Ammon's horn (tissue), 1 donor: ENCODE data around the gene HDAC8.
"Not testable (repeated sequence)": the region's sequence is repeated elsewhere in the genome, so short reads cannot be mapped to it uniquely, and the experiment has no call there.

Experiments used
- DNase-seq: peaks from one replicate; pipeline ENCODE4 v3.0.0-alpha.2; 2016; ENCODE audit warnings: low spot score

HDAC8 gene

DNA sequence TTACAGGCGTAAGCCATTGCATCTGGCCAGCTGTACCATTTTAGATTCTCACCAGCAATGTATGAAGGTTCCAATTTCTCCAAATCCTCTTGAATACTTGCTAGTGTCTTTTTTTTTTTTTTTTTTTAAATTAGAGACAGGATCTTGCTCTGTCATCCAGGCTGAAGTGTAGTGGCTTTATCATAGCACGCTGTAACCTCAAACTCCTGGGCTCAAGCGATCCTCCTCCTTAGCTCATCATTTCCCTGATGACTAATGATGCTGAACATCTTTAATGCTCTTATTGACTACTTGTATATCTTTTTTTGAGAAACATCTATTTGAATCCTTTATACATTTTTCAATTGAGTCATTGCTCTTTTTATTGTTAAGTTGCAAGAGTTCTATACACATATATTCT lies 40.3 kb downstream of the HDAC8 start:
- DNase-seq, result no peak

DNA sequence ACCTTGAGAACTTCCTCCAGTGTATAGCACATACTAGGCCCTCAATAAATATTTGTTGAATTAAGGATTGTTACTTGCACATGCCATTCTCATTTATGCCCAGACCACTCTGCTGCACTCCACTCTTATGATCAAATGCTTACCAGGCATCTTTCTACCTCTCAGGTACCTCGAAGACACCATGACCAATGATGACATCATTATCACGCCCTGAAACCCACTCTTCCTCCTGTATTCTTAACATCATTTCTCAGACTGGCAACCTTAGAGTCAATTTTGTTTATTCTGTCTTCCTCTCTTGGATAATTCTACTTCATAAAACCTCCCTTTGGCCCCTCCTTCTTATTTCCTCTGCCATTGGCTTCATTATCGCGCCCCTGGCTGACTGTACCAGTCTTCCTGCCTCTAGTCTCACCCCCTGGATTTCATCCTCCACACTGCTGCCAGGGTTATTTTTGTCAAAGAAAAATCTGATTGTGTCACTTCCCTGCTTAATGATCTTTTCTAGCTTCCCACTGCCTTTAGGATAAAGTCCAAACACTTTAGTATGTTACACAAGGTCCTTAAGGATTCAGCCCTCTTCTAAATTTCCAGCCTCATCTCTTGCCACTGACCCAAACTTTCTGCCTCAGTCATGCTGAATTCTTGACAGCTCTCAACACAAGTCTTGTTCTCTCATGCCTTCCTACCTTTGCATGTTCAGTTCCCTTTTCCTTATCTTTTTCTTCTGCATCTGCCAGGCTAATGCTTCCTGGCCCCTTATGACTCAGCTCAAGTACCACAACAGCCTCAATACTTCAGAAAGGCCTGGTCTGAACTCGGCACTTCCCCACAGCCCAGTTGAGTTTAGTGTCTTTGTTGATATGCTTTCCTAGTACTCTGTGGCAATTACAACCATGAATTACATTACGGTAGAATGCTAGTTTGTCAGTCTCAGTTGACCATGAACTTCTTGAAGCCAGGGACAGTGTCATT lies 45.8 kb downstream of the HDAC8 start:
- no peak for DNase-seq

GRCh38 chrX:72498782-72499181 lies 73.9 kb downstream of the HDAC8 start:
- no peak for DNase-seq

DNA sequence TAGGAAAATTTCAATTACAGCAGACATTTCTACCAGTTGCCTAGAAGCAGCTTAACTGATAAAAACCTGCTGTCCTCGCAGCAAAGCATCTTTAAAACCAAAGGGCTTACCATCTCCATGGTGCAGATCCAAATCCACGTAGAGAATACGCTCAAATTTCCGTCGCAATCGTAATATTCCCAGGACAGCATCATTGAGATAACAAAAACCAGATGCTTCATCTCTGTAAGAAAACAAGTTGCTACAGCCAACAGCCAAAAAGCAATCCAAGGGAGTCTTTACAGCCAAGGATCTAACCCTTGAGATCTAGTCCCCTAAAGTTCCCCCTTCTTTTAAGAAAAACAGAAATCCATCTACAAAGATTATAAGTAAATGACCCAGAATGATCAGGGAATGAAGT lies 77.6 kb downstream of the HDAC8 start:
- DNase-seq, result no peak

DNA sequence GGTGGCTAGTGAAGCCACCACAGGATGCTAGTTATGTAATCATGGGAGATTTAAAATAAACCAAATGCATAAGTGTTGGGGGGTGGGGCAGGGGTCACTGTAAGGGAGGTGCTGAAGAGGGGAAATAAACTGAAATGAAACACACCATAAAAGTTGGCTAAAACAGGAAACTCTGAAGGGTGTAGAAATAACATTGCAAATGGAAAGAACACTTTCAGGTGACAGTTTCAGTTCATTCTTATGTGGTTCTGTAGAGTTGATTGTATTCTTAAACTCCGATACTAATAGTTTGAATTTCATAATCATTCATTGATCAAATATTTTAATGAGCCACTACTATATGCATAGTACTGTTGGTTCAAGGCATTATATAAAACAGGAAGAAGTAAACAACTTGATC lies 80.1 kb downstream of the HDAC8 start:
- DNase-seq, result no peak

GRCh38 chrX:72490221-72490620 lies 82.4 kb downstream of the HDAC8 start:
- not testable (repeated sequence) for DNase-seq

- no peak for DNase-seq
These were observed 85.0 kb downstream of the HDAC8 start for GRCh38 chrX:72487661-72488060.

- no peak for DNase-seq
These were observed 93.0 kb downstream of the HDAC8 start for GRCh38 chrX:72479324-72480274.

DNA sequence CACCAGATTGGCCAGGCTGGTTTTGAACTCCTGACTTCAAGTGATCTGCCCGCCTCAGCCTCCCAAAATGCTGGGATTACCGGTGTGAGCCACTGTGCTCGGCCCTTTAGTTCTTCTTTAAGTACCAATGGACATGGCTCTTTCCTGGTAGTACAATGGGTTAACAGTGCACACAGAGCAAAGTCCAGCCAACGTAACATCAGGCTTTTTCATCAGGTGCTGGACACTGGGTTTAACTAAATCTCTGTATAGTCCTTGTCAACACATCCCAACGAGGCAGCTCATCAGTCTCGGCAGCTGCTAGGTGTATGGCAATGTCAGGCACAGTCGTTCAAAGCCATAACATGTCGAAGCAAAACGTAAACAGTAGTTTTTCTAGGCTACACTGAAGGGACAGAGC lies 93.8 kb downstream of the HDAC8 start:
- DNase-seq, result no peak

GRCh38 chrX:72478351-72478750 lies 94.3 kb downstream of the HDAC8 start:
- no peak for DNase-seq

- DNase-seq, result no peak
These were observed 94.9 kb downstream of the HDAC8 start for GRCh38 chrX:72477781-72478181.

DNA sequence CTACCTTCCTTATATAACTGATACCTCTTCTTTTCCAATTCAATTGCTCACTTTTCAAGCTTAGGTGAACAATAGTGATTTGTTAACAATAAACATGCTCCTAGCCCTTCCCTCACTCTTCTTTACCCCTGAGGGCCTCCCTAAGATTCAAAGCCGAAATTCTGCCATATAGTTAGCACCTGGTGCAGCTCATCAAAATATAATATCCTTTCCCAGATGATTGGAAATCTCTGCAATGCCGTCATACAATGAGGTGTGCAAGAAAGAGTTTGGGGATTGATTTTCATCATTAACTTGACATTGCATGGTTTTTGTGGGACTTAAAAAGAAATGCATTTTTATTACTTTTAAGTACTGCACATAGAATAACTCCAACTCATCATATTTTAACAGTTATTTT lies 95.3 kb downstream of the HDAC8 start:
- DNase-seq, result no peak

GRCh38 chrX:72475952-72476668 lies 96.5 kb downstream of the HDAC8 start:
- no peak for DNase-seq

- DNase-seq, result no peak
These were observed 97.3 kb downstream of the HDAC8 start for GRCh38 chrX:72475338-72475737.

GRCh38 chrX:72470532-72471223 lies 102.0 kb downstream of the HDAC8 start:
- no peak for DNase-seq

DNA sequence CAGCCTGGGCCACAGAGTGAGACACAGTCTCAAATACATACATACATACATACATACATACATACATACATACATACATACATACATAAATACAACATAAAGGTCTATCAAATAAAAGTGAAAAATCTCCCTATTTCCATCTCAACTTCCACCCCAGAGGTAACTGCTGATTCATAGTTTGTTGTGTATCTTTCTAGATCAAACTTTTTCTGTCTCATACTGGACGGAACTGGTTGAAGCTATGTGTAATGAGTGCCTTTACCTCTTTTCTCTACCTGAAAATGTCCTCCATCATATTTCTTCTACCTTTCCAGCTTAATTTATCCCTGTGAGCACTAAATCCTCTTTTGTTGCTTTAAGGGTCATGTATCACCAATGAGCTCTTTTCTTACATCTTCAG lies 102.5 kb downstream of the HDAC8 start:
- no peak for DNase-seq

DNA sequence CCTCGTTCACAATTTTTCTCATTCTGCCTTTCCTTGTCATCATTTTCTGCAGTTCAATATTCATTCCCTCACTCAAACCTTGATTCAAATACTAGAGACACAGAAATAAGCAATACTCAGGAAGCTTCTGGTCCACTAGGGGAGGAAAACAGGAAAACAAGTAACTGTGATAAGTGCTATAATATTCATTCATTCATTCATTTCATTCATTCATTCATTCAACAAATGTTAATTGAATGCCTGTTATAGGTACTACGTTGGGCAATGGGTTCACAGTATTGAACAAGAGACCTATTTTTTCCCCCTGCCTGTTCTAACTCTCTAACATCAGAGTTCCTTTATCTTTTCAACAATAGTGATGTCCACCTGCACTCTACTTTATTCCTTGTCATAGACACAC lies 104.0 kb downstream of the HDAC8 start:
- no peak for DNase-seq

- DNase-seq, result no peak
These were observed 105.5 kb downstream of the HDAC8 start for GRCh38 chrX:72467135-72467534.

- DNase-seq, result no peak
These were observed 106.2 kb downstream of the HDAC8 start for GRCh38 chrX:72466493-72466892.

- peak; percentile 2 for DNase-seq
These were observed 106.8 kb downstream of the HDAC8 start for GRCh38 chrX:72465889-72466288.

DNA sequence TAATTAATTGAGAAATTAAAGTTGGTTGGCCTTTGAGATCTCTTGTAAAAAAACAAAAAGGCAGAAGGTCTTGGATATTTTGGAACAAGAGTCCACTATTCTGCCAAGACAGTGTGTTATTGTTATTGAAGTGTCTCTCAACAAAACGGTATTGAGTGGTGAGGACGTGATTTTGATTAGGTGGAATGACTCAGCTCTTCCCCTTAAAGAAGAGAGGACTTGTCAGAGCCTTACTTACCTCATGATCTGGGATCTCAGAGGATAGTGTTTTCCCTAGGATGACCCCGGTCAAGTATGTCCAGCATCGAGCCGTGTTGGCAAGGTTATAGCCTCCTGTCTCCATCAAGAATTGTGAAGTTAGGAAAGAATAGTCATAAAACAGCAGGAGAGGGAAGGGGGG lies 110.9 kb downstream of the HDAC8 start:
- peak; percentile 2 for DNase-seq
